KOPT-K1 (cell line): ENCODE measurements around the gene DMD.

Experiments
- H3K27ac ChIP-seq: fragments of 200-600 bp; sonication (generic); 2 replicates; pipeline ENCODE4 v1.5.1; 2016; ENCODE audit warnings: antibody characterized with exemption, mild to moderate bottlenecking, low read depth, low read length; ENCODE audit not compliant: poor library complexity, severe bottlenecking
- H3K36me3 ChIP-seq: fragments of 200-600 bp; sonication (generic); 2 replicates; pipeline ENCODE4 v1.5.1; 2017; ENCODE audit warnings: antibody characterized with exemption, mild to moderate bottlenecking, low read length, moderate library complexity; ENCODE audit not compliant: insufficient read depth
- H3K9me3 ChIP-seq: fragments of 200-600 bp; sonication (generic); 2 replicates; pipeline ENCODE4 v1.5.1; 2017; ENCODE audit warnings: antibody characterized with exemption, low read length, mild to moderate bottlenecking; ENCODE audit not compliant: insufficient read depth, poor library complexity, severe bottlenecking

The DMD gene

DNA sequence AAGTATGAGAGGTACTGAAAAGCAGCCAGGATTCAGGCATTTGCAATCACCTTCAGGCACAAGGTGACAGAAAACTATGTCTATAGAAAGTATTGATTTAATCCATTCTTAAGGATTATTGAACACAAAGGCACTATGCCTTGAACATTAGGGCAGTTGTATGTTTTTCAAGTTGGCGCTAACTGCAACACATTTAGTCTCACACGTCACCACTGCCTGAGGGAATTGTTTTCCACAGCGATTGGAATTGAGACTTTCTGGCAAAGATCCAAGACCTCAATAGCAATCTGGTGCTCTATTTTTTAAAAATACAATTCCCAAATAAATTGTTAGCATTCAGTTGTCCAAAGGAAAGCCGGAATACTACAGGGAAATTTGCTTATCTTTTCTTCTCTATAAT, 2086.8 kb downstream of the DMD start:
- Histone ChIP-seq H3K9me3 (no peaks in the 10 kb centered on the region), H3K27ac (no peak overlapping the region), H3K36me3 (no peaks in the 10 kb centered on the region)

- peak overlapping the region; percentile 9 for H3K27ac ChIP-seq
- H3K36me3 ChIP-seq, result no peaks in the 10 kb centered on the region
- no peaks in the 10 kb centered on the region for H3K9me3 ChIP-seq
Observed at GRCh38 chrX:31123335-31123734, 2088.0 kb downstream of the DMD start.

DNA sequence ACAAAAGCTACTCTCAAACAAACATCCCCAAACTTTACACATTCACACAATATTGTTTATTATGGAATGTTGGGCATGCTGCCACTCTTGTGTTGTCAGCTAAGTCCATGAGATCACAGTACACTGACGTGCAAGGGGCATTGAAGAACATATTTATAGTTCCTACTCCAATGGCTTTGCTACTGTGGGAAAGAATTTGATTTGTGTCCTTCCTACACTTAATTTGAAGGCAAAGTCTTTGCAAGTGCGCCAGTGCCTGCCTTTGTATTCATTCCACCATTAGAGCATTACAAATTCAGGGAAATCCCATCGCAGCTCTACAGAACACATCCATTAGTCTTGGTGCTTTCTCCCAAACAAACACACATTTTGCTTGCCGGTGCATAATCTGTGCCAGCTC, 2094.1 kb downstream of the DMD start:
- H3K36me3 ChIP-seq, result no peaks in the 10 kb centered on the region
- H3K27ac ChIP-seq, result no peak overlapping the region
- H3K9me3 ChIP-seq, result no peaks in the 10 kb centered on the region

- Histone ChIP-seq H3K36me3 (no peaks in the 10 kb centered on the region), H3K27ac (no peak overlapping the region), H3K9me3 (no peaks in the 10 kb centered on the region)
Observed at GRCh38 chrX:31115398-31115797, 2096.0 kb downstream of the DMD start.

GRCh38 chrX:31114858-31115257, 2096.5 kb downstream of the DMD start:
- H3K9me3 ChIP-seq, result no peaks in the 10 kb centered on the region
- no peaks in the 10 kb centered on the region for H3K36me3 ChIP-seq
- no peak overlapping the region for H3K27ac ChIP-seq

- Histone ChIP-seq H3K9me3 (no peaks in the 10 kb centered on the region), H3K36me3 (no peaks in the 10 kb centered on the region), H3K27ac (no peak overlapping the region)
Observed at GRCh38 chrX:31112226-31112999, 2098.9 kb downstream of the DMD start.

- H3K27ac ChIP-seq, result no peak overlapping the region
- H3K9me3 ChIP-seq, result no peaks in the 10 kb centered on the region
Observed at GRCh38 chrX:31110657-31111056, 2100.7 kb downstream of the DMD start.

GRCh38 chrX:31099536-31100090, 2111.7 kb downstream of the DMD start:
- Histone ChIP-seq H3K27ac (peak overlapping the region; percentile 9), H3K9me3 (no peaks in the 10 kb centered on the region), H3K36me3 (no peaks in the 10 kb centered on the region)

More at GRCh38 chrX:31110657-31111056, 2100.7 kb downstream of the DMD start:
- no peaks in the 10 kb centered on the region for H3K36me3 ChIP-seq

DNA sequence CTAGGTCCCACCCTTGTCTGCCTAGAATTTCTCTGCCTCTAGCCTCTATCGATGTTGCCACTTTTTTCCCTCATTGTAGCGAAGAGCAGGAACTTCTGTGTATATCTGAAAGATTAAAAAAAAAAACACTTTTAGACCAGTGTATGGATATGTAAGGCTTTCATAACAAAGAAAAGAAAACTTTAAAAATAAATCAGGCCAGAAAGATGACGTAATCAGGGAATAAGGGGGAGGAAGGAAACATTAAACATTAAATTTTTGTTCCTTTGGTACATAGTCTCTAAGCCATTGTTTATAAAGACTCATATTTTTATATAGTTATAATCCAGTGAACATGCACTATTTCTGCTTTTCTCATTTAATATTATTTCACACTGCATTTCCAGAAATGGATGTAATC, 2113.3 kb downstream of the DMD start:
- Histone ChIP-seq H3K9me3 (no peaks in the 10 kb centered on the region), H3K27ac (no peak overlapping the region), H3K36me3 (no peaks in the 10 kb centered on the region)

GRCh38 chrX:31093639-31093975, 2117.7 kb downstream of the DMD start:
- Histone ChIP-seq H3K9me3 (no peaks in the 10 kb centered on the region), H3K27ac (no peak overlapping the region), H3K36me3 (no peaks in the 10 kb centered on the region)

GRCh38 chrX:31092970-31093638, 2118.2 kb downstream of the DMD start:
- H3K36me3 ChIP-seq, result no peaks in the 10 kb centered on the region
- no peaks in the 10 kb centered on the region for H3K9me3 ChIP-seq
- H3K27ac ChIP-seq, result no peak overlapping the region

GRCh38 chrX:31092476-31092875, 2118.9 kb downstream of the DMD start:
- Histone ChIP-seq H3K36me3 (no peaks in the 10 kb centered on the region), H3K27ac (no peak overlapping the region), H3K9me3 (no peaks in the 10 kb centered on the region)

DNA sequence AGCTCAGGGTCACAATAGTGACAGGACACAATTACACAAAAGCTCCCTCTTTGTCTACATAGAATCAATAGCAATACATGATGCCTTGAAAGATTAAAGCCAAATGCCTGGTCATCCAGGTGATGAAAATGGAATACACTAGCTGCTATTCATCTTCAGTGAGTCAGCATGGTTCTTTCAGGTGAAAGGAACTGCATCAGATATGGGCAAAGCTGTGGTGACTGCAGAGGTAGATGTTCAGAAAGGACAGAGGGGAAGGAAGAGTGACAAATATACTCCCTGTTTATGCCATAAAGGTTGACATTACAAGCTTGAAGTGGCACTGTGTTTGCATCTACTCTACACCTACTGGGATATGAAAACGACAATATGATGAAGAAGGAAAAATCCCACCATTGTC, 2119.5 kb downstream of the DMD start:
- Histone ChIP-seq H3K36me3 (no peaks in the 10 kb centered on the region), H3K9me3 (no peaks in the 10 kb centered on the region), H3K27ac (no peak overlapping the region)

DNA sequence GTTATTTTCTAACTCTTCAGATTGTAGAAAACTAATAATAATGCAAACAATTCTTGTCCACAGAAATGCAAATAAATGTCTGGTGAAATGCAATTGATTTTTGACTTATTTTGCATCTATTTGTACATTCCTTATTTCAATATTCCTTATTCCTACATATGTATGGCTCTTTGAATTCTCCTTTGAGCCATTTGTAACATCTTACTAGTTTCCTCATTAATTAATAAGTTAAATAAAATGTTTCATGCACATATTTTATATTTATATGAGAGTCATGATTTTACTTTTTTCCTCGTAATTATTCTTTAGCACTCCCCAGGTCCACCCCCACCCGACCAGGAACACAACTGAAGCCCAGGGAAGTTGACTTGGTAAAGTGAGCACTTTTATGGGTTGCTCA, 2136.8 kb downstream of the DMD start:
- H3K36me3 ChIP-seq, result no peaks in the 10 kb centered on the region

GRCh38 chrX:31071725-31072124, 2139.6 kb downstream of the DMD start, which contains the start of gene FTHL17:
TSS of gene FTHL17 (minus strand) at chrX:31072041. CDS start at chrX:31071953, 88 bp downstream.
- no peak within 1 kb of the TSS for H3K27ac ChIP-seq
- peaks cover 12% of the 10 kb centered on the region for H3K9me3 ChIP-seq
- no peaks in the 10 kb centered on the region for H3K36me3 ChIP-seq

More for the DNA sequence above, 2136.8 kb downstream of the DMD start:
- Histone ChIP-seq H3K9me3 (peaks cover 15% of the 10 kb centered on the region), H3K27ac (no peak overlapping the region)
